ENCODE measurements around the gene SLC22A16. TPM values are rescaled to one million over a fixed set of nuclear protein-coding genes. Genes with fewer than 3 reads are reported as not detected.
A peak's percentile ranks its signal among the peaks of the same experiment; 100 is the strongest.

The SLC22A16 gene
- total and polyA plus RNA-seq, 8 donors: 0.22 to 0.35 (median 0.26) TPM; not detected in 5

DNA sequence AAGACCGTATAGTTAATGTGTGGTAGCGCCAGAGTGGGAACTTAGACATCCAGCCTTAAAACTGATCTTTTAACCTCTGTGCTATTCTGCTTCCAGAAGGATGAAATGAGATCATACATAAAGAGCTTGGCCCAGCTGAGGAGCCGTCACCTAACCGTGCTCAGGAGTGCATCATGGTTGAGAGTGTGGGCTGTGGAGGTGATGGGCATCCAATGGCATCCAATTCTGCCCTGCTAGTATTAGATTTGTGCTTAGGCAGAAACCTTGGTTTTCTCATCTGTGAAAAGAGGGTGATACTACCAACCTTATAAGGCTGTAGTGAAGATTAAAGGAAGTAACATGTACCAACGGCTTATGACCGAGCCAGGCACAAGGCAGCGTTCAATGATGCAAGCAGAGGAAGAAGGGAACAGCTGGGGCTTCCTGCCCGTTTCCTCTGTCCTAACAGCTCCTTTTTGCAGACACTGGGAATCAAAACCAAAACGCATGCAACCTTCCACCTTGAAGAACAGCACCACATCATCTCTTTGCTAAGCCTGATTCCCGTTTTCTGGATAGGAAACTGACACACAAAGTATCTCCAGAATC is 1.3 kb downstream of the SLC22A16 start:
- H3K4me1 ChIP-seq: no peaks in the 10 kb centered on the region
- intact Hi-C loops (cut with DNase I): no loop called here
- H3K27me3 ChIP-seq: no peaks in the 10 kb centered on the region
- no peaks in the 10 kb centered on the region for H3K9me3 ChIP-seq
- no peak for FAIRE-seq
- H3K36me3 ChIP-seq: no peaks in the 10 kb centered on the region
- 68 to 77% methylated on average over 10 of the region's 10 CpGs for WGBS, 2 donors
- H3K4me3 ChIP-seq: no peak overlapping the region
- TF ChIP-seq, protein P1, sequence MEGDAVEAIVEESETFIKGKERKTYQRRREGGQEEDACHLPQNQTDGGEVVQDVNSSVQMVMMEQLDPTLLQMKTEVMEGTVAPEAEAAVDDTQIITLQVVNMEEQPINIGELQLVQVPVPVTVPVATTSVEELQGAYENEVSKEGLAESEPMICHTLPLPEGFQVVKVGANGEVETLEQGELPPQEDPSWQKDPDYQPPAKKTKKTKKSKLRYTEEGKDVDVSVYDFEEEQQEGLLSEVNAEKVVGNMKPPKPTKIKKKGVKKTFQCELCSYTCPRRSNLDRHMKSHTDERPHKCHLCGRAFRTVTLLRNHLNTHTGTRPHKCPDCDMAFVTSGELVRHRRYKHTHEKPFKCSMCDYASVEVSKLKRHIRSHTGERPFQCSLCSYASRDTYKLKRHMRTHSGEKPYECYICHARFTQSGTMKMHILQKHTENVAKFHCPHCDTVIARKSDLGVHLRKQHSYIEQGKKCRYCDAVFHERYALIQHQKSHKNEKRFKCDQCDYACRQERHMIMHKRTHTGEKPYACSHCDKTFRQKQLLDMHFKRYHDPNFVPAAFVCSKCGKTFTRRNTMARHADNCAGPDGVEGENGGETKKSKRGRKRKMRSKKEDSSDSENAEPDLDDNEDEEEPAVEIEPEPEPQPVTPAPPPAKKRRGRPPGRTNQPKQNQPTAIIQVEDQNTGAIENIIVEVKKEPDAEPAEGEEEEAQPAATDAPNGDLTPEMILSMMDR (IDR thresholded peaks at IDR 0.05): no peak
- no peak for DNase-seq
- H3K27ac ChIP-seq: no peak overlapping the region
- ATAC-seq: peak in 3 of 4 donors; percentile 36 to 73 (median 68)

DNA sequence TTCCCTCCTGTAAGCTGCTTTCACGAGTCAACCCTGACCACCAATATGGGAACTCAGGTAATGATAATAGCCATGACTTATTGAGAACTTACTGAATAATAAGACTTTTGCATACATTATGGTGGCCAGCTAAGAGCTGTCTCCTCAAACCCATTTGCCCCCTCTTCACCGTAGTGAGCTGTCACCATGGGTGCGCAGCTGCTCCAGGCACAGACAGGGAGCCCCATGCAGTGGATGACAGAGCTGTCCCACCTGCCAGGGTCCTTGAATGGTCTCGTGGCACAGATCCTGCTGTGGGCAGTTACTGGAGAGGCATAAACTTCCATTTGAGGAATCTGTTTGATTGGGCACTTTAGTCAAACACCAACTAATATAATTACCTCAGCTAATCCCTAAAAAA is 1.9 kb downstream of the SLC22A16 start:
- 81 to 90% methylated on average over 4 of the region's 4 CpGs for WGBS, 2 donors
- FAIRE-seq: no peak
- ATAC-seq: no peak
- no peaks in the 10 kb centered on the region for H3K4me1 ChIP-seq
- no peaks in the 10 kb centered on the region for H3K9me3 ChIP-seq
- H3K36me3 ChIP-seq: no peaks in the 10 kb centered on the region
- no peak overlapping the region for H3K4me3 ChIP-seq
- no peak overlapping the region for H3K27ac ChIP-seq
- DNase-seq: no peak
- no peaks in the 10 kb centered on the region for H3K27me3 ChIP-seq
- TF ChIP-seq, protein P1 (IDR thresholded peaks at IDR 0.05): no peak
- intact Hi-C loops (cut with DNase I): no loop called here

DNA sequence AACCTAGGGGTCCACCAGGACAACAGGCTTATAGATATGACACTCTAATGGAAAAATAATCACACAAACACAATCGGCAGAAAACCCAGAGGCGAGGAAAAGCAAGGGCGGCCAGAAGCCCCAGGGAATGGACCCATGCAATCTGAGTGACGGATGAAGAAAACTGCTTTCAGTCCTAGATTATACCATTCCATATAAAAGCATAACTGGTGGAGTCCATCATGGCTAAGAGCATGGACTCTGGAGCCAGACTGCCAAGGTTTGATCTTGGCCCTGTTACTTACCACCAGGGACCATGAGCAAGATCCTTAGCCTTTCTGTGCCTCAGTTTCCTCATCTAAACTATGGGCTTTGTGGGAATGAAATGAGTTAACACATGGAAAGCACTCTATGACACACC is 3.7 kb downstream of the SLC22A16 start:
- TF ChIP-seq, protein P1 (IDR thresholded peaks at IDR 0.05): no peak
- Histone ChIP-seq H3K36me3 (no peaks in the 10 kb centered on the region), H3K4me3 (no peak overlapping the region), H3K27me3 (no peaks in the 10 kb centered on the region), H3K27ac (no peak overlapping the region), H3K9me3 (no peaks in the 10 kb centered on the region), H3K4me1 (no peaks in the 10 kb centered on the region)
- 82 to 90% methylated on average over 4 of the region's 4 CpGs for WGBS, 2 donors
- DNase-seq (no peak), FAIRE-seq (no peak), ATAC-seq (no peak)
- intact Hi-C loops (cut with DNase I): no loop called here

DNA sequence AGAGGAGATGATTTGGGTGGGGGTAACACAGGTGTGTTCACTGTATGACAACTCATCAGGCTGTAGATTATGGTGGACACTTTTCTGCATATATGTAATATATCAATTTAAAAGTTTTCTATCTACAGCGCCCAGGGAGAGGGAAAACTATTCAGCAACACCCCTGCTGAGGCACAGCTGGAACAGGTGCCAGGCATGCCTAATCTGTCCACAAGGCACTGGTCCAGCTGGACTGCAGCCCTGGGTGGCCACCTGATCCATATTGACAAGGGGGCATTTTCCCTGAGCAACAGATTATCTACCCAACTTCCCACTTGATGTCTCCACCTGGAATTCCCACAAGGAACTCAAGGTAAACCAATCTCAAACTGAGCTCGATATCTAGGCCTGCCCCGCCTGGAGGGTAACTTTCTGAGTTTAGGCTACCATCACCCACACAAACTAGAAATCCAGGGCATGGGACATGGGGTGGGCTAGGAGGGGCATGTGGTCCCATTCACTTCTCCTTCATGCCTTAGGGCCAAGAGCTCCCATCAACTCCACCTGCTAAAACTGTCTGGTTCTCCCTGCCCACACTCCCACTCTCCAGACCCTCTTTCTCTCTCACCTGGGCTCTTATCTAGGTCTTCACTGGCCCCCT is 4.6 kb downstream of the SLC22A16 start:
- peak in 2 of 4 donors; percentile 25 to 47 for ATAC-seq
- Histone ChIP-seq H3K9me3 (no peaks in the 10 kb centered on the region), H3K4me1 (no peaks in the 10 kb centered on the region), H3K36me3 (no peaks in the 10 kb centered on the region), H3K27me3 (no peaks in the 10 kb centered on the region), H3K27ac (no peak overlapping the region), H3K4me3 (no peak overlapping the region)
- FAIRE-seq: no peak
- 41 to 66% methylated on average over 3 of the region's 3 CpGs for WGBS, 2 donors
- intact Hi-C loops (cut with DNase I): no loop called here
- DNase-seq: no peak
- TF ChIP-seq, protein P1 (IDR thresholded peaks at IDR 0.05): no peak

DNA sequence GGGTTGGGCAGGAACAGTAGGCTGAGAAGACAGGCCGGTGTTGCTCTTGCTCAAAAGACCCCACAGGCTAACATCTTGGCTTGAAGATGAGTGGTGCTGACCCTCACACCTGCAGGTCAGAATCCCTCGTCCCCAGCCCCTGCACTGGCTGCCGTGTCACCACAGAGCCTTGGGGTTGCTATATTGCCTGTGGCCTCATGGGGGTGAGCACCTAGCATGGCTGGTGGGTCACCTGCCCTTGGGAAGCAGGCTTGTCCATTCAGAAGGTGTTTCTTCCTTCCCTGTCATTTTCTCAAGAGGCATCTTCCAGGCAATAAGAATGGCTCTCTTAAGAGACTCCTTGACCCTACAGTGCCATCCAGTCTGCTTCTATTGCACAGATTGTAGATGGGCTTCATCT is 7.7 kb downstream of the SLC22A16 start:
- Histone ChIP-seq H3K9me3 (no peaks in the 10 kb centered on the region), H3K27ac (no peak overlapping the region), H3K4me1 (no peaks in the 10 kb centered on the region), H3K36me3 (no peaks in the 10 kb centered on the region), H3K4me3 (no peak overlapping the region), H3K27me3 (no peaks in the 10 kb centered on the region)
- TF ChIP-seq, protein P1 (IDR thresholded peaks at IDR 0.05): no peak
- ATAC-seq (no peak), FAIRE-seq (no peak), DNase-seq (no peak)
- intact Hi-C loops (cut with DNase I): no loop called here
- 78 to 80% methylated on average over 3 of the region's 3 CpGs for WGBS, 2 donors

Measured in pancreas (tissue), 10 donors.